IPS-20b (cell line): ENCODE results near the gene POLR1C.
A peak's percentile ranks its signal among the peaks of the same experiment; 100 is the strongest.

Experiments used
- H3K27ac ChIP-seq: one replicate; pipeline ENCODE4 v1.5.1; 2013; ENCODE audit warnings: low read length
- H3K27me3 ChIP-seq: 2 replicates; pipeline ENCODE4 v1.6.1; 2013; ENCODE audit warnings: mild to moderate bottlenecking, low read length, inconsistent platforms; ENCODE audit not compliant: insufficient read depth
- H3K36me3 ChIP-seq: 2 replicates; pipeline ENCODE4 v1.6.1; 2013; ENCODE audit warnings: low read depth, mild to moderate bottlenecking, inconsistent platforms, low read length, moderate library complexity; ENCODE audit not compliant: insufficient read depth
- H3K4me1 ChIP-seq: 2 replicates; pipeline ENCODE4 v1.6.1; 2013; ENCODE audit warnings: mild to moderate bottlenecking, control low read depth, inconsistent platforms, low read length, moderate library complexity; ENCODE audit not compliant: insufficient read depth
- H3K4me3 ChIP-seq: 2 replicates; pipeline ENCODE4 v1.5.1; 2013; ENCODE audit warnings: mild to moderate bottlenecking, low read length, inconsistent platforms
- H3K9ac ChIP-seq: 2 replicates; pipeline ENCODE4 v1.6.1; 2013; ENCODE audit warnings: low read depth, mild to moderate bottlenecking, inconsistent platforms, low read length, moderate library complexity
- H3K9me3 ChIP-seq: 2 replicates; pipeline ENCODE4 v1.6.1; 2013; ENCODE audit warnings: mild to moderate bottlenecking, low read depth, low read length, inconsistent platforms; ENCODE audit not compliant: insufficient read depth

Gene POLR1C

DNA sequence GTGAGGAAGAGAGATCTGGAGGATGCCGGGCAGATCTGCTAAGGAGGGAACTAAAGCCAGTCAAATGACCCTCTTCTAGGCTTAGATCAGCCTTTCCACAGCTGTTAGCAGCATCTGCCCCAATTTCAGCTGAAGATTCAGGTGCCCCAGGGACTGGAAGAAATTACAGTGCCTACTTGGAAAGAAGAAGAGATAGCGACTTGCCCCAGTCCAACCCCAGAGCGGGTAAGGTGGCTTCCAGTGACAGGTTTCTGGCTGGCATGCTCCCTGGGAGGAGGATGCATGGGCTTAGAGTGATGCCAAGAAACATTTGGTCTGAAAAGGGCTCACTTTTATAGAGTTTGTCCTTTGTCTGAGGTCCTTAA lies 38.9 kb upstream of the POLR1C start:
- Histone ChIP-seq H3K9me3 (no peaks in the 10 kb centered on the region), H3K4me3 (peak overlapping the region; percentile 91), H3K4me1 (peaks cover 32% of the 10 kb centered on the region), H3K9ac (peak overlapping the region; percentile 85), H3K36me3 (no peaks in the 10 kb centered on the region), H3K27ac (peak overlapping the region; percentile 48), H3K27me3 (no peaks in the 10 kb centered on the region)

GRCh38 chr6:43481075-43481474 lies 35.8 kb upstream of the POLR1C start:
- Histone ChIP-seq H3K9me3 (no peaks in the 10 kb centered on the region), H3K4me3 (no peak overlapping the region), H3K27me3 (no peaks in the 10 kb centered on the region), H3K27ac (no peak overlapping the region), H3K4me1 (peaks cover 32% of the 10 kb centered on the region), H3K9ac (no peak overlapping the region), H3K36me3 (peaks cover 6% of the 10 kb centered on the region; the same call in 1 of the 2 replicates)

- Histone ChIP-seq H3K4me1 (peaks cover 30% of the 10 kb centered on the region), H3K36me3 (peaks cover 7% of the 10 kb centered on the region; the same call in 1 of the 2 replicates), H3K27ac (no peak overlapping the region), H3K9ac (peak overlapping the region; percentile 33; the same call in 1 of the 2 replicates), H3K27me3 (no peaks in the 10 kb centered on the region), H3K9me3 (no peaks in the 10 kb centered on the region), H3K4me3 (no peak overlapping the region)
Measured at GRCh38 chr6:43481591-43482236, 35.2 kb upstream of the POLR1C start.

DNA sequence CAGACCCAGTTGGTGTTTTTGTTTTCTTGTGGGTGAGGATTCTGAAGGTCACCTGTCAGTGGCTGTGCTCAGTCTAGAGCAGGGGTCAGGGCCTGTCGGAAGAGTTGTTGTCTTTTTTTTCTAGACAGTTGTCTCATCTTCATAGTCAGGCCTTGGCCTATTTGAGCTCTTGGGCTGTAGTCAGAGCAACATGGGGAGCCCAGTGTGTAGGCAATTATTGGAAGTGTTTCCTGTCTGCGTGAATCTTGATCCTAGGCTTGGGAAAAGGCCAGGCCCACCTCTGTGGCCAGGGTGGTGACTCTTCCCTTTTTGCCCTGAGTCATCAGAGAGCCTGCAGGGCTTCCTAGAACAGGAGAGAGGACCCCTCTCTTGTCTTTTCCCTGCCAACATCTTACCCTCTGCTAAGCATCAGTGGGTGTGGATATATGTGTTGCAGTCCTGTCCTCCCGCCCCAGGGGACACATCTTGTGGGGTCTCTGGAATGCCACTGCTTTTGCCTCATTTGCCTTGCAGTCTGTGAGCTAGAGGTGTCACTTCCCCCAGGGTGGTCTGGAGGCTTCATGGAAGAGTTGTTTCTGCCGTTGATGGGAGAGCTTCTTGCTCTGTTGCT lies 28.1 kb upstream of the POLR1C start:
- no peaks in the 10 kb centered on the region for H3K27me3 ChIP-seq
- H3K4me3 ChIP-seq, result no peak overlapping the region
- H3K36me3 ChIP-seq, result peaks cover 11% of the 10 kb centered on the region; the same call in 1 of the 2 replicates
- H3K27ac ChIP-seq, result no peak overlapping the region
- no peak overlapping the region for H3K9ac ChIP-seq
- H3K9me3 ChIP-seq, result no peaks in the 10 kb centered on the region
- peaks cover 11% of the 10 kb centered on the region for H3K4me1 ChIP-seq

DNA sequence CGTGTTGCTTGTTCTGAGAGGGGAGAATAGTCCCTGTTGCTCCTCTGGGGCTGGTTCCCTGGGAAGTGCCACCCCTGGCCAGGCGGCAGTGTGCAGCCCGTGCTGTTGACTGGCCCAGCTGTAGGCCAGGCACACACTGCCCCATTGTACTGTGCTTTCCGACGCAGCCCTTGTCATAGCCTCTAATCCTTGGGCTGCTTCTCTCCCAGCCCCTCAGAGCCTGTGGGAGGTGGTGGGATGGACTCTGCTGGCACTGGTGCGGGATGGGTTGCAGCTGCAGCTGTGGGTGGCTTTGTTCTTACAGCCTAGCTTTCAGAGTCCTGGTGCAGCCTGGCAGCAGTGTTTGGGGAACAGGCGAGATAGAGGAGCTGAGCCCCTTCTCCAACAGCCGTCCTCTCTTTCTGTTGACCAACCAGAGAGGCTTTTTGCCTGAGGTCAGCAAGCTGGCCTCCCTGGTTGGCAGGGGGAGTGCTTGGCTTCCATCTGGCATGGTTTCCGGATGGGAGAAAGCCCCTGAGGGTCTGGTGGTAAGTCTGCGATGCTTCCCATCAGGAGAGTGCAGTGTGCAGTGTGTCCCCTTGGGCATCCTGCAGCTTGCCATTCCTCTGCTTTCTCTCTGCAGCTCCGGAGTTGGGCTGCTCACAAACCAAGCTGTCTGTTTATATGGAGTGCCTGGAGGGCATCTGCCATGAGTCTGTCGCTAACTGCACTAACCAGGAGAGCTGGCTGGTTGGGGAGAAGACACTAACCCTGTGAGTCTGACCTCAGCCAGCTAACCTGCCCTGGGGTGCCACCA lies 27.4 kb upstream of the POLR1C start:
- Histone ChIP-seq H3K27me3 (no peaks in the 10 kb centered on the region), H3K4me1 (peaks cover 11% of the 10 kb centered on the region), H3K9me3 (no peaks in the 10 kb centered on the region), H3K9ac (no peak overlapping the region), H3K4me3 (no peak overlapping the region), H3K27ac (no peak overlapping the region), H3K36me3 (peaks cover 14% of the 10 kb centered on the region; the same call in 1 of the 2 replicates)

DNA sequence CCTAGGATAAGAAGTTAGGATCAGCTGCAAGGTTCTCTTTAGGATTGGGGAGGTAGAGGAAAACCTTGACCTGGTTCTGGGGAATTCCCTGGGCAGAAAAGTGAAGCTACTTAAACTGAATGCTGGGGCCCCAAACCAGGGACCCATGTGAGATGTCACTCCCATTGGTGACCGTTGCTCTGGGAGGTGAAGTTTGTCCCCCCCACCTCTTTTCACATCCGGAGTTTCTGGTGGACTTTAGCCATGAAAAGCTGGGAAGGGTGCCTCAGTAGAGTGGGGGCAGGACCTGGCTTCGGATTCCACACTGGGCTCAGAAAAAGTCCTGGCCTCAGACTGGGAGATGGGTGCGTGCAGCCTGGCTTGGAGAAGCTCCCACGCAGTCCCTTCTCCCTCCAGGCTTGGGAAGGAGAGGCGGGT lies 26.4 kb upstream of the POLR1C start:
- Histone ChIP-seq H3K27ac (no peak overlapping the region), H3K9me3 (no peaks in the 10 kb centered on the region), H3K4me1 (peaks cover 11% of the 10 kb centered on the region), H3K36me3 (peaks cover 11% of the 10 kb centered on the region; the same call in 1 of the 2 replicates), H3K4me3 (no peak overlapping the region), H3K9ac (no peak overlapping the region), H3K27me3 (no peaks in the 10 kb centered on the region)

DNA sequence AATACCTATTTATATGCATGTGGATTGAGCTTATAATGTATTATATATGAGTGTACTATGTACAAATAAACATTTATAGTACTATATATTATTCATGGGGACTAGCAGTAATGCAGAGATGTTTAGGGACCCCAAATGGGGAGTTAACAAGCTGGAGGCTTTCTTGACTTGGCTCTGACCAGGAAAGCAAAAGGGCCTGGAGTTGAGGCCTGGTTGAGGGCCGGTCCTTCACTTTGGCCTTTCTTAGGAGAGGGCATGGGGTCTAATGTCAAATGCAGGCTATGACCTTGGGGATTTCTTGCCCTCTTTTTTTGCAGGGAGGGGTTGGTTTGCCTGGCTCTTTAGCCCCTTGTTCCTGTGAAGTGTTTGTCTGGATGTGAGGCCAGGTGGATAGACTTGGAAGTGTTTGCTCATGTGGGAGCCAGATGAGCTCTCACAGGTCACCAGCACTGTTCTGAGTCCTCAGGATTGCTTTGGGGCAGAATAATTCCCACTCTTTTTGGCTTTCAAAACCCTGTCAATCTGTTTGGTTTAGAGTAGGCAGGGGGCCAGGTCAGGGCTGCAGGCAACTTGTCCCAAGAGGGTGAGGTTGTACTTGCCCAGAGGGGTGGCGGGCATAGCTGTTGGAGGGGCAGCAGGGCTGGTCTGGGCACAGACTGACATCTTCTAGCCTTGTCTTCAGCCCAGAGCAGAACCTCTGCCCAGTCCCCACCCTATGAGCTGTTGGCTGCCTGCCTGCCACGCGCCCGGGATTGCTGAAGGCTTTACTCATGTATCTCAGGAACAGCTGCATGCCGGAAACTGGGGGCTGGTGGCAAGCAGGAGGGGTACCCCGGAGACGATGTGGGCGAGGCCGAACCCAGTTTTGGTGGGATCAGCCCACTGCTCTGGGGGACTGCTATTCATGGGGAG lies 24.9 kb upstream of the POLR1C start:
- Histone ChIP-seq H3K27me3 (no peaks in the 10 kb centered on the region), H3K4me3 (0 out of 2 replicates have a peak overlapping the region, but pooled peaks have one; percentile 17), H3K9me3 (no peaks in the 10 kb centered on the region), H3K27ac (no peak overlapping the region), H3K4me1 (peaks cover 17% of the 10 kb centered on the region), H3K9ac (0 out of 2 replicates have a peak overlapping the region, but pooled peaks have one; percentile 18), H3K36me3 (peaks cover 4% of the 10 kb centered on the region; the same call in 1 of the 2 replicates)

- H3K27me3 ChIP-seq, result no peaks in the 10 kb centered on the region
- no peaks in the 10 kb centered on the region for H3K9me3 ChIP-seq
- H3K9ac ChIP-seq, result peak overlapping the region; percentile 18; the same call in 1 of the 2 replicates
- H3K4me3 ChIP-seq, result 0 out of 2 replicates have a peak overlapping the region, but pooled peaks have one; percentile 17
- H3K36me3 ChIP-seq, result peaks cover 9% of the 10 kb centered on the region; the same call in 1 of the 2 replicates
- H3K4me1 ChIP-seq, result peaks cover 17% of the 10 kb centered on the region
- H3K27ac ChIP-seq, result no peak overlapping the region
Measured at GRCh38 chr6:43492673-43493072, 24.2 kb upstream of the POLR1C start.

- Histone ChIP-seq H3K9me3 (no peaks in the 10 kb centered on the region), H3K27ac (no peak overlapping the region), H3K27me3 (no peaks in the 10 kb centered on the region), H3K4me3 (no peak overlapping the region), H3K36me3 (peaks cover 14% of the 10 kb centered on the region; the same call in 1 of the 2 replicates), H3K9ac (no peak overlapping the region), H3K4me1 (peaks cover 17% of the 10 kb centered on the region)
Measured at GRCh38 chr6:43493230-43493629, 23.7 kb upstream of the POLR1C start.

- H3K9ac ChIP-seq, result no peak overlapping the region
Measured at GRCh38 chr6:43493833-43494232, 23.1 kb upstream of the POLR1C start.

GRCh38 chr6:43494321-43494720 lies 22.6 kb upstream of the POLR1C start:
- H3K36me3 ChIP-seq, result peaks cover 25% of the 10 kb centered on the region
- H3K4me1 ChIP-seq, result peaks cover 17% of the 10 kb centered on the region
- H3K9ac ChIP-seq, result no peak overlapping the region
- no peaks in the 10 kb centered on the region for H3K27me3 ChIP-seq
- H3K9me3 ChIP-seq, result no peaks in the 10 kb centered on the region
- no peak overlapping the region for H3K4me3 ChIP-seq
- H3K27ac ChIP-seq, result no peak overlapping the region

More at GRCh38 chr6:43493833-43494232, 23.1 kb upstream of the POLR1C start:
- no peaks in the 10 kb centered on the region for H3K9me3 ChIP-seq
- peaks cover 20% of the 10 kb centered on the region for H3K36me3 ChIP-seq
- H3K27me3 ChIP-seq, result no peaks in the 10 kb centered on the region
- peaks cover 17% of the 10 kb centered on the region for H3K4me1 ChIP-seq
- H3K27ac ChIP-seq, result no peak overlapping the region
- no peak overlapping the region for H3K4me3 ChIP-seq
